Measurements from ENCODE around the gene TRAM2.

The TRAM2 gene

DNA sequence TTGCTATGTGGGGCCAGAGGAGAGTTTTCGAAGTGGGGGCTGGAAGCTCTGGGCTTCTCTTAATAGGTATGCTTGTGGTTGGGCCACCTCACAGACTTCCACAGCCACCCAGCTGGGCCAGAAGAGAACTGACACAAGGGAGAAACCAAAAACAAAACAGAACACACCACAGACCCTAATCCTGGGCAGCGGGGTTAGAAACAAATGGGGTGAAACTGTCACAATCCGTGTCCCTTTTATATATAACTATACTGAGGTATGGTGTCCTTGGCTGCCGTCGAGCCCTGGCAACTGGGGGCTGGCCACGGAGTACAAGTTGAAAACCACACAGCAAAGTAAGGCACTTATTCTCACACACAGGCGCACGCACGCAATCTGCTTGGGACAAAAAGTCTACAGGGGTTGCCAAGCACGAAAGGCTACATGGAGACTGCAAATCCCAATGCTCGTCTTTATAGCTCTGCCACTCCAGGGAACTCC, 78.3 kb downstream of the TRAM2 start:
- DNase-seq (ENCODE audit: low read depth): peak; percentile 88
- peak overlapping the region; percentile 40 for H3K4me3 ChIP-seq (ENCODE audit: low read depth, low read length)
- TF ChIP-seq, protein P1, sequence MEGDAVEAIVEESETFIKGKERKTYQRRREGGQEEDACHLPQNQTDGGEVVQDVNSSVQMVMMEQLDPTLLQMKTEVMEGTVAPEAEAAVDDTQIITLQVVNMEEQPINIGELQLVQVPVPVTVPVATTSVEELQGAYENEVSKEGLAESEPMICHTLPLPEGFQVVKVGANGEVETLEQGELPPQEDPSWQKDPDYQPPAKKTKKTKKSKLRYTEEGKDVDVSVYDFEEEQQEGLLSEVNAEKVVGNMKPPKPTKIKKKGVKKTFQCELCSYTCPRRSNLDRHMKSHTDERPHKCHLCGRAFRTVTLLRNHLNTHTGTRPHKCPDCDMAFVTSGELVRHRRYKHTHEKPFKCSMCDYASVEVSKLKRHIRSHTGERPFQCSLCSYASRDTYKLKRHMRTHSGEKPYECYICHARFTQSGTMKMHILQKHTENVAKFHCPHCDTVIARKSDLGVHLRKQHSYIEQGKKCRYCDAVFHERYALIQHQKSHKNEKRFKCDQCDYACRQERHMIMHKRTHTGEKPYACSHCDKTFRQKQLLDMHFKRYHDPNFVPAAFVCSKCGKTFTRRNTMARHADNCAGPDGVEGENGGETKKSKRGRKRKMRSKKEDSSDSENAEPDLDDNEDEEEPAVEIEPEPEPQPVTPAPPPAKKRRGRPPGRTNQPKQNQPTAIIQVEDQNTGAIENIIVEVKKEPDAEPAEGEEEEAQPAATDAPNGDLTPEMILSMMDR (IDR thresholded peaks at IDR 0.05; ENCODE audit: low read depth, low read length, missing control alignments): no peak

DNA sequence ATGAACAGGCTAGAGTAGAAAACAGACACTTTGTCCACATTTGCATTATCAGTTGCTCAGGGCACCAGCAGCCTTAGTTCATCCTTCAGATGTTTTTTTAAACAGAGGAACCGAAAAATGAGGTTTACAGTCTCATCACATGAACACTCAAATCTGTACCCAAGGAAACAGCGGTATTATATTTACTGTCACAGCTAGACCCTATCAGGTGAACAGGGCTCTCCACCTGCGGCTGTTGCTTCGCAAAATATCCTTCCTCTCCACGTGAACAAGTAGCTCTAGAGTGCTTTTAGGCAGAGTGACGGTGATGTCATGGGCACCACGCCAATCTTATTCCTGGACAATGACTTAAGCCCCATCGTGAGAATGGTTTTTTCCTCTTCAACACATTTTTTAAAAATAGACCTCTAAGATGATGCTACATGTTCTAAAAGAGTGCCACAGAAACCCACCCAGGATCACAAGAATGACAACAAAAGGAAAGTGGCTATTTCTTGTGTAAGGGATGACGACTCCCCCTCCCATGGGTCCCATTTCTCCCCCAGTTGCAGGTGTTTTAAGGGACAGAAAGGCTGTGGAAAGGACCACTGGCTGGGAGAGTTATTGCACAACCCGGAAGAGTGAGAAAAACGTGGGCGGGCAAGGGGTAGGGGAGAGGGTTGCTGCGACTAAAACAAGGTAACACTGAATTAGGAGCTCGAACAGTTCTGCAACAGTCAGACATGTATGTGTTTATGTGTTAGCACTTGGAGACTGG, 79.0 kb downstream of the TRAM2 start:
- peak; percentile 97 for DNase-seq (ENCODE audit: low read depth)
- TF ChIP-seq, protein P1 (IDR thresholded peaks at IDR 0.05; ENCODE audit: low read depth, low read length, missing control alignments): no peak
- peak overlapping the region; percentile 40 for H3K4me3 ChIP-seq (ENCODE audit: low read depth, low read length)

DNA sequence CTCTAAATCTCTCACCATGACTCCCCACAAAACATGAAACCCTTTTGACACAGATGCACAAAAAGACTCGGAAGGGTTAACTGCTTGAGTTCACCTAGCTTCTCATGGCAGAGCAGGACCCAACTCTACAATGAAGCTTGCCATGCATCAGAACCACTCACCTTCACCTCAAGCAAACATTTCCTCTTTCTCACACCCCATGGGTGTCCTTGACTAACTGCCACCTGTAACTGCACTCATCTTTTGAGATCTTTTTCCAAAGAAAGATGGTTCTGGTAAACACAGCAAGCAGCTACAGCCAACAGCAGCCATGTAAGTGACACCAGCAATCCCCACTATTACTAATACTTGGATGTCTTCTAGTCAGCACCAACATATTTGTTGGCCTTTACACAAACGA, 80.2 kb downstream of the TRAM2 start:
- no peak for DNase-seq (ENCODE audit: low read depth)
- no peak overlapping the region for H3K4me3 ChIP-seq (ENCODE audit: low read depth, low read length)
- TF ChIP-seq, protein P1 (IDR thresholded peaks at IDR 0.05; ENCODE audit: low read depth, low read length, missing control alignments): no peak

DNA sequence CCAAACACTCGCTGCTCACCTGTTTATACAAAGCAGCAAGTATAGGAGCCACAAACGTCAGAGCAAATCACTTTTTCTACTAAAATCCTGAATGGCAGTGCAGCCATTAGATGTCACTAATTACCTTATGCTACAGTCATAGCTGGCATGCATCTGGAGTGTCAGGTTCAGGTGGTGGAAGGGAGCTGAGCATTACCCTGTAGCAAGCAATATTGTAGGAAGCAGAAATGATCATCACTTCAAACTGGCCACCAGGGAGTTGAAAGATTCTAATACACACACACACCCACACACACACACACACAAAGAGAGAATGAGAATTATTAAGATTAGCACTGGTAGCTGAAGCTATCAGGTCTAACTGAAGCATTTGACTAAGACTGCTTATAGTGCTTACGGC, 80.9 kb downstream of the TRAM2 start:
- TF ChIP-seq, protein P1 (IDR thresholded peaks at IDR 0.05; ENCODE audit: low read depth, low read length, missing control alignments): no peak

DNA sequence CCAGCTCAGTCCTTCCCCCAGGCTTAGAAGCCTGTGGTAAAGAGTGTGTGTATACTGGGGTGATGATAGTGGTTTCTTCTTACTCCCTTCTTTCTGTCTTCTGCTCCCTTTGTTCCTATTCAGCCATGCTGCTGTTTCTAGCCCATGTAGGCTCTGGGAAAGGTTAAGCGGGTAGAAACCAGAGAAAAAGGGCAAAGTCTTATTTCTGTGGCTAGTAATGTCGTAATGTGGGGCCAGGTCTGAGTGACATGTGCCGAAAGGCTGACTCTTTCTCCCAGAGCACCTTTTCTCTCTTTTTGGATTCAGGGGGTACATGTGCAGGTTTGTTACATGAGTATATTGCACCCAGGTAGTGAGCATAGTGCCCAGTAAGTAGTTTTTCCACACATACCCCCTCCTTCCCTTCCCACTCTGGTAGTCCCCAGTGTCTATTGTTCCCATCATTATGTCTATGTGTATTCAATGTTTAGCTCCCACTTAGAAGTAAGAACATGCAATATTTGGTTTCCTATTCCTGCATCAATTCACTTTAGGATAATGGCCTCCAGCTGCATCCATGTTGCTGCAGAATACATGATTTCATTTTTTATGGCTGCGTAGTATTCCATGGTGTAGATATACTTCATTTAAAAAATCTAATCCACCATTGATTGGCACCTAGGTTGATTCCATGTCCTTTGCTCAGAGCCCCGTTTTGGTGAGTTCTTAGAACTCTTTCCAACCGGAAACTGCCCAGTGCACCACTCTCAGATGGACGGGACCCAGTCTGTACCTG, 82.4 kb downstream of the TRAM2 start:
- no peak for DNase-seq (ENCODE audit: low read depth)
- no peak overlapping the region for H3K4me3 ChIP-seq (ENCODE audit: low read depth, low read length)
- TF ChIP-seq, protein P1 (IDR thresholded peaks at IDR 0.05; ENCODE audit: low read depth, low read length, missing control alignments): no peak

More for the DNA sequence above, 80.9 kb downstream of the TRAM2 start:
- DNase-seq (ENCODE audit: low read depth): no peak
- H3K4me3 ChIP-seq (ENCODE audit: low read depth, low read length): no peak overlapping the region

DNA sequence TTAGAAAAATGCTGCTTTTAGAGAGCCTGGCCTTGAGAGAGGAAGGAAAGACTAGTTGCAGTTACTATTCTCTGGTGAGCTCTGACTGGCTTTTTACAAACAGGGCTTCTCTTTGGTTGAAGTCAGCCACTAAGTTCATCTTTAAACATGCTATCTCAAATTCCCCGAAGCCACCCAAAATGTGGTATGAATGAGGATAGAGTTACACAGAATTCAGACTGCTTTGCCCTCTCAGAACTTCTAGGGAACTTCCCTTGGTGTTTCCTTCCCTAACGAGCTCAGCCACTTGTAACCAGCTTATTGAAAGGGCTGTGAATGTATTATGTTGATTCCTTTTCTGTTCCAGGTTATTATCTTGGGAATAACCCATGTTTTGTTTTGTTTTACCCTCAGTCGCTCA, 83.2 kb downstream of the TRAM2 start:
- DNase-seq (ENCODE audit: low read depth): peak; percentile 50
- no peak overlapping the region for H3K4me3 ChIP-seq (ENCODE audit: low read depth, low read length)
- TF ChIP-seq, protein P1 (IDR thresholded peaks at IDR 0.05; ENCODE audit: low read depth, low read length, missing control alignments): no peak
